Activated CD4-positive, CD25-positive, alpha-beta regulatory T cell treated with anti-CD3 and anti-CD28 coated beads, Interleukin-2, amount 50 U/mL, for 72 hours (primary cell): Measurements from ENCODE around the gene CALM3.
"Not testable (repeated sequence)": the region's sequence is repeated elsewhere in the genome, so short reads cannot be mapped to it uniquely, and the experiment has no call there.

ENCODE experiments used
- DNase-seq: peaks from one replicate; pipeline ENCODE4 v3.0.0; 2021

The CALM3 gene

DNA sequence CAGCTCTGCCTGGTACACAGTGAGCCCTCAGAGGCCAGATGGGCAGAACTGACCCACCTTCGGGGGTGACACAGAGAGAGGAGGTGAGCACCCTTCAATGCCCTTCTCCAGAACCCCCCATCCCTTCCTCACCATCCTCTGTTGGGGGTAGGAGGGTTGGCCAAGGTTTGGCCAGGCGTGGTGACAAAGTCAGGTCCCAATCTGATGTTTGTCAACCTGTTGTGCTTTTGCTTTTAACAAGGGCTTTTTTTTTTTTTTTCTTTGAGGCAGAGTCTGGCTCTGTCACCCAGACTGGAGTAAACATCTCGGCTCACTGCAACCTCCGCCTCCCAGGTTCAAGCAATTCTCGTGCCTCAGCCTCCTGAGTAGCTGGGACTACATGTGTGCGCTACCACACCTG lies 16.5 kb downstream of the CALM3 start:
- DNase-seq, result no peak

DNA sequence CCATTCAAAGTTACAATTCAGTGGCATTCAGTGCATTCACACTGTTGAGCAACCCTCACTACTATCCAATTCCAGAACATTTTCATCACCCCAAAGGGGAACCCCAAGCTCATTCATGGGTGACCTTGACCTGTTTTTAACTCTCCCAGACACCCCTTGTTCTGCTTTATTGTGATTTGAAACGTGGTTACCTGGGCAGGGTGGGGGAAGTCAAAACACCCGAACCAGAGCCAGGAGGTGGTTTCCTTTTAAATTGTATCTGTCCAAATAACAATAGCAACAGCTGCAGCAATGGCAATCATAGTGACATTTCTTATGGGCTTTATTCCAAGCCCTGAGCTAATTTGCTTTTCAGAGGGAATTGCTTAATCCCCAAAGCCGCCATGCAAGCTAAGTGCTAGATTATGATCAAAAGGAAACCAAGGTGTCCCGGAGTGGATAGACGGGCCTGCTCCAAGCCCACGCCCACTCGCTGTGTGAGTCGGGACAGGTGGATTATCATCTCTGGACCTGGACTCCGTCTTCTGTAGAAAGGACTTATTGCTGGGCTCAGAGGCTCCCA lies 17.6 kb downstream of the CALM3 start:
- no peak for DNase-seq

DNA sequence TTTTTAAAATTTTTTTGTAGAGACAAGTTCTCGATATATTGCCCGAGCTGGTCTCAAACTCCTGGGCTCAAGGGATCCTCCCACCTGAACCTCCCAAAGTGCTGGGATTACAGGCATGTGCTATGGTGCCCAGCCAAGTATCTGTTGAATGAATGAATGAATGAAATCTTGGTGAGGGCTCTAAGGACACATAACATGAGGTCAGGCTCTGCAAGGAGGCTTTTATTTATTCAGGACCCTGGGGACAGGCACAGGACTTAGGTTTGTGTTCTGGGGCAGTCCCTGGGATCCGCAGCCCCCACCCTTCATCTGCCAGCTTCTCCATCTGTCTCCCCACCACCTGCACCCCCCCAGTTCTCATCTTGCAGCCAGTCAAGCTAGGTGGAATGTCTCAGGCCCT lies 19.1 kb downstream of the CALM3 start:
- no peak for DNase-seq

DNA sequence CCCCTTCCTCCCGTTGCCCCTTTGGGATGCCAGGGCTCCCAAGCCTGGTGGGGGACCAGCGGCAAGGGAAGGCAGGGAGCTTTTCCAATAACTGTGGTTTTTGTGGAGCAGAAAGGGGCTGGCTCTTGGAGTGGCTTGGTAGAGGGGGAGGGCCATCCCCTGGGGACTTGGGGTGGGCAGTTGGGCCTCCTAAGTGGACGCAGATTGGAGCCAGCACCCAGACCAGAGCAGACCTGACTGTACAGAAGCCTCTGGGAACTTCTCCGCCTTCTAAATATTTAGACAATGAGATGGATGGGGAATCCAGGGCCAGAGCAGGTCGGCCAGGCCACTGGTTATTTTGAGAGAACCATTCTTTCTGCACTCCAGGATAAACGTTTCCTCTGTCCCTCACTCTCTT lies 19.6 kb downstream of the CALM3 start:
- DNase-seq, result no peak

DNA sequence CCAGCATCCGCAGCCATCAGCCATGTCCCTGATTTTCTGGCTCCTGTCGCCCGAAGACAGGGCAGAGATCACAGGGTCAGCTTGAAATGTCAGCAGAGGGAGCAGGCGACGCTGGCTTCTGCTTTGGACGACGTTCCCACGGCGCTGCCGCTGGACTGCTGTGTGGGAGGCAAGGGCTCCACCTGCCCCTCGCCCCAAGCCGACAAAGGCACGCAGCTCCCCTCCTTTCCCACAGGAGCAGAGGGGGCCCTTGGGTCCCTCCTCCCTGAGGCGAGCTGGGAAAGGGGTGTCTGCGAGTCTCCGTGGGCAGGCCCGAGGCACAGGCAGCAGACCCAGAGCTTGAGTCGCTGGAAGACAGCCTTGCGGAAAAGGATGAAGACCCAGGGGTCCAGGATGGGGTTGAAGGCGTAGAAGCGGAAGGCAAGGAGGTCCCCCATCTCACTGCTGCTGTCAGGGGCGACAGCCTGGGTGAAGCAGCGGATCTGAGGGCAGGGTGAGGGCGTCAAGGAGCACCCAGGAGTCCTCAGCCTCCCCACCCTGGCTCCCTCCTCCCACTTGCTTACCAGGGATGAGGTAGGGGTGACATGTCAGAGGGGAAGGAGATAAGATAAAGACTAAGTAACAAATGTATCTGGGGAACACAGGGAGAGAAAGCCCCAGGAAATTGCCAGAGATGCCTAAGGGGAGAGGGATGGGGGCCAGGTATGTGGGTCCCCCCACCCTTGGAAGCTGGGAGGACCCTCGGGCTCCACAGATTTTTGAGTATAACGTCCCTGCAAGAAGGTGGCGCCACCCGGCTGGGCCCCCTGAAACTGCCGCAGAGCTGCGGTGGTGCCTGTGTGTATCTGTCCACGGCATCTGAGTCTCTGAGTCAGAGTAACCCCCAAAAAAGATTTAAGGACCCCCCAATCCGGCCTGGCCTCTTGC lies 20.3 kb downstream of the CALM3 start:
- no peak for DNase-seq

DNA sequence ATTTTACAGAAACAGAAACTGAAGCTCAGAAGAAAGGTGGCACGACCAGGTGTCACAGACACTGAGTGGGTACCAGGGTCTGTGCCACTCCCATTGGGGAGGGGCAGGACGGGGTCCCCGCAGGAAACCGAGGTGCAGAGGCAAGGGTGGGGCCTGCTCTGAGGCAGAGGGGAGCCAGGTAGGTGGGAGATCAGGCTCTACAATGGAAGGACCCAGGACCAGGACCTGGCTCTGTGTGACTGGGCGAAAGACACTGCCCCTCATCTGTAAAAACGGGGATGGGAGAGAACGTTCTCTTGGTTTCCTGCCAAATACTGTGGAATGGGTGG lies 21.0 kb downstream of the CALM3 start:
- DNase-seq, result no peak

DNA sequence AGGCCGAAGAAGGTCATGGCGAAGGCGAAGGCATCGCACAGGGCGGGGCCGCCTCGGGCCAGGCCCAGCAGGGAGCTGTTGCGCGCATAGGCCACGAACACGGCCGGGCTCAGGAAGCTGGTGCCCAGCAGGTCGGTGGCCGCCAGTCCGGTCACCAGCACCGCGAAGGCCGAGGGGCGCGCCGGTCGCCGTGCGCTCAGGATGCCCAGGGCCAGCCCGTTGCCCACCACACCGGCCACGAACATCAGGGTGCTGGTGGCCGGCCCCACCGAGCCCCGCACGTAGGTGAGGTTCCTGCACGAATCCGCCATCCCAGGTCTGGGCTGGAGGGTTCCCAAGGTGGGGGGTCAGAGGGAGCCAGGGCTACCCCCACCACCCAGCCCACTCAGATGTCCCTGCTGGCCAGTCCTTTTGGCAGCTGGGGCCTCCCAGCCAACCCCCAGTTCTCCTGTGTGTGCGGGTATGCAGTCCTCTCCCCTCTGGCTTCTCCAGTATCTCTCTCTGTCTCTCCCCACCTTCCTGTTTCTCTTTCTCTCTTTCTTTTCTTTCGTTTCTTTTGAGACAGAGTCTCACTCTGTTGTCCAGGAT lies 22.9 kb downstream of the CALM3 start:
- DNase-seq, result no peak

DNA sequence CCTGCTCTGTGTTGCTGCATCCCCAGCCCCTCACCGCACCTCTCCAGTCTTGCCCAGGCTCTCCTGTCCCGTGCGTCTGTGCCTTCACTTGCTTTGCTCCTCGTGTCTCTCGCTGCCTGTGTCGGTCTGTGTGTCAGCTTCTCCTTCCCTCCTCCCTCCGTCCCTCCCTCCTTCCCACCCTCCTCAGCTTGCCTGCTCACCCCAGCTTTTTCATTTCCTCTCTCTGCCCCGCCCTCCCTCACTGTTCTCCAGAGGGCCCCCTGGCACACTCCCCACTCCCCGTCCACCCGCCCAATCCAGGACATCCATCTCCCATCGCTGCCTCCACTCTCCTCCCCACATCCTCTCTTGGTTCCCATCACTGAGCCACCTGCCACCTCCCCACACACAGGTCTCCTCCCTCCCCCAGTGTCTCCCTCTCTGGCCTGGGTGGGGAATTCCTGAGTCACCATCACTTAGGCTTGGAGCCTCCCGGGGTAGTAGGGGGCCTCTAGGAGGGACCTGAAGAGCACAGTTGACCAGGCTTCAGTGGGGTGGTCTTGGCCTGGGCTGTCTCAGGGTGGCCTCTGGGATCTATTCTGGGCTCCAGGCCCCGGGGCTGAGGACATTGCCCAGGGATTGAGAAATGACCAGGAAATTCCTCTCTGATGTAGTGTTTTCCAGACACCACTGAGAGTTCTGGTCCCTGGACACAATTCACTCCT lies 24.0 kb downstream of the CALM3 start, which contains the start of gene PTGIR:
Gene PTGIR, minus strand, starts transcription at position 132 of the 704 bp plus-strand sequence. CDS start 864 bp downstream, outside the sequence.
- no peak for DNase-seq

DNA sequence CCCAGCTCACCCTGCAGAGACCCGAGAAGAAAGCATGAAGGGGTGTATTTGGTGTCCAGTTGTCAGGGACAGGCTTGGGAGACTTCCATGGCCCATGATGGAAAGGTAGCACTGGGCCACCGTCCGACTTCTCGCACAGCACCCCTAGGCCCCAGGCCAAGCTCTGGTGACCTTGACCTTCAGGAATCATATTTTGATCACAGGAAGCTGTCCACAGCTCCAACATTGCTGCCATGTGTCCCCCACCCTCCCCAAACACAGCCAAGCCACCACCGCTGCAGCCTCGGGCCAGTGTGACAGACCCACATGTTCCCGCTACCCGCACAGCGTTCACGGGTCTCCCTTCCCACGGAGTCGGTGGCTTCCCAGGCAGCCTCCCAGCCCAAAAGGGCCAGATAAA lies 24.6 kb downstream of the CALM3 start:
- no peak for DNase-seq

DNA sequence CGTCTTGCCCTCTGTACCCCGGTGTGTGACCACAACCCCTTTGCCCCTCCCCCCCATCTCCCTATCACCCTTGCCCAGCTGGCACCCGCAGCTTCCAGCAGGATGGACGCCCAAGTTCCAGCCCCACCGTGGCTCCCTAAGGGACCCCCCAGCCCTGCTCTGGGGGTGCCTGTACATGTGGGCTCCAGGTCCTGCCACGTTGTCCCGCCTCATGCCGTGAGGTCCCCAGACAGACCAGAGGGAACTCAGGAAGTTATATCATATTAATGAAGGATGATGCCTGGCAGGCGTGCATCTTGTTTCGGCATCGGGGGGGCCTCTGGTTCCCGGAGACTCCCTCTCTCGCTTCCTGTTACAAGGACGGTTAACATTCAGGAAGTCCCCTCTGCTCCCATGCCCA lies 25.3 kb downstream of the CALM3 start:
- DNase-seq, result no peak

DNA sequence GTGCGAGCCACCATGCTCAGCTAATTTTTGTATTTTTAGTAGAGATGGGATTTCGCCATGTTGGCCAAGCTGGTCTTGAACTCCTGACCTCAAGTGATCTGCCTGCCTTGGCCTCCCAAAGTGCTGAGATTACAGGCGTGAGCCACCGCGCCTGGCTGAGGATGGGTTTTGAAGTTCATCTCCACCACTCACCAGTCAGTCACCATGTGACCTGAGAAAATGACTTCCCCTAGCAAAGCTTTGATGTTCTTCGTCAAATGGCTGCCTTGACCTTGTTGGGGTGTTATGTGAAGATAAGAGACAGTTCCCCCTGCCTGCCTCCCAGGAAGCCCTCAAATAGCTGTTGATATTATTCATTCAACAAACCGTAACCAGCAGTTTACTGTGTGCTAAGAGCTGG lies 27.8 kb downstream of the CALM3 start:
- DNase-seq, result not testable (repeated sequence)

DNA sequence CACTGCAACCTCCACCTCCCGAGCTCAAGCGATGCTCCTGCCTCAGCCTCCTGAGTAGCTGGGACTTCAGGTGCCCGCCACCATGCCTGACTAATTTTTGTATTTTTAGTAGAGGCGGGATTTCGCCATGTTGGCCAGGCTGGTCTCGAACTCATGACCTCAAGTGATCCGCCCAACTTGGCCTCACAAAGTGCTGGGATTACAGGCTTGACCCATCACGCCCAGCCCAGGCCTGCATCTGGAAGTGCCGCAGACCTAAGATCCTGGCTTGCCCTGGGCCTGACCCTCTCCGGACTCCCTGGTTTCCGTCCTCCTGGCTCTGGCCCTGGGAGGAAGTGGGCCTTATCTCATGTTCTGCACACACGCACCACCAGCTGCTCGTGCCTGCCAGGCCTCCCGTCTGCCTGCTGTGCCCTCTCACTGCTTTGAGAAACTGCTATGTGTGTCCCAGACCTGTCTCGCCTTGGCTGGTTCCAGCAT lies 28.5 kb downstream of the CALM3 start:
- DNase-seq, result no peak

DNA sequence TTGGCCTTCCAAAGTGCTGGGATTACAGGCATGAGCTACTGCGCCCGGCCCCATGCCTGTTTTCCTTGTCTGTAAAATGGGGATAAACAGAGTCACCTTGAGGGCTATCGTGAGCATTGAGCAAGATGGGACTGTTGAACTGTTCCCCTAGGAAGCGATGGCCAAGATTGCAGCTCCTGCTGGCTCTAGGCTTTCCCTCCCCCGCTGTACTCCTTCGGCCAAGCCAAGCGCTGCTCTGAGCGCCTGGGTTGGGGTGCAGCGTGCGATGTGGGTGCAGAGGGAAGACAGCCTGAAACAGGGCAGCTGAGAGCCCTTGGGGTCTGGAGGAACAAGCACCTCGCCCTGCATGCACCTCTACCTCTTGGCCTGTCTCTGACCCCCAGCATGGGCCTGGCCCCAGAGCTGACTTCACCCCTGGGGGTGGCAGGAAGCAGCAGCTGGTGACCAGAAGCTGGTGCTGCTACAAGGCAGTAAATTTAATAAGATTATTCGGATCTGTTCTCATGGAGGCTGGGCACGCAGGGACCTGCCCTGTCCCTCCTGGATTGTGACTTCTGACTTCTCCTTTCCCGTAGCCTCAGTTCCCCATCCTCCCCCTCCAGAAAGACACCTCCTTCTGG lies 29.6 kb downstream of the CALM3 start:
- no peak for DNase-seq

DNA sequence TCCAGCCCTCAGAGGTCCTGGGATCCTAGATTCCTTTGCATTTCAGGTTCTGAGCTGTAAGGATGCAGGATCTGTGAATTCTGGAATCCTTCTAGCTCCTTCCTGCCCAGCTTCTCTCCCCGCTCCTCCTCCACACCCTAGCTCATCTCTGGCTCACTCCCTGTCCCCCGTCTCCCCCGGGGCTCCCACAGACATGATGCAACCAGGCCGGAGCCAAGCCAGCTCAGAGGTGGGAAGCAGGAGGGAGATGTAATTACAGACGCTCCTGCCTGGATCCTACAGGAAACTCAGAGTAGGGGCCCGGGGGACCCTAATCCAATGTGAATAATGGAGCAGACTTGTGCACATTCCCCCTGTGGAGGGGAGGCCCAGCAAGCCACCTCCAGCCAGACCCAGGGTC lies 30.4 kb downstream of the CALM3 start:
- no peak for DNase-seq

DNA sequence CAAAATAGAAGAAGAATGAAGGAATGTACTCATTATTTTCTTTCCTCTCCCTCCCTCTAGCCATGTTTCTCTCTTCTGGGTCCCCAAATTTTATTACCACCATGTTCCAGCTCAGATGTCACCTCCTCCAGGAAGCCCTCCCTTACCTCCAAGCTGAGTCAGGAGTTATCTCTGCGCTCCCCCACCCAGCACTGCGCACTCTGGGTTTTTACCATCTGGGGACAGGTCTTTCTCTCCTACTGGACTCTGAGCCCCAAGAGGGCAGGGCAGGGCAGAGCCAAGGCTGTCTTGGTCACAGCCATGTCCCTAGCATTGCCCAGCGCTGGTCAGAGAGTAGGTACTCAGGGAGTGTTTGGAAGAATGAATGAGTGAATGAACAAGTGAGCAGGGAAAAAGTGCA lies 32.0 kb downstream of the CALM3 start:
- no peak for DNase-seq

DNA sequence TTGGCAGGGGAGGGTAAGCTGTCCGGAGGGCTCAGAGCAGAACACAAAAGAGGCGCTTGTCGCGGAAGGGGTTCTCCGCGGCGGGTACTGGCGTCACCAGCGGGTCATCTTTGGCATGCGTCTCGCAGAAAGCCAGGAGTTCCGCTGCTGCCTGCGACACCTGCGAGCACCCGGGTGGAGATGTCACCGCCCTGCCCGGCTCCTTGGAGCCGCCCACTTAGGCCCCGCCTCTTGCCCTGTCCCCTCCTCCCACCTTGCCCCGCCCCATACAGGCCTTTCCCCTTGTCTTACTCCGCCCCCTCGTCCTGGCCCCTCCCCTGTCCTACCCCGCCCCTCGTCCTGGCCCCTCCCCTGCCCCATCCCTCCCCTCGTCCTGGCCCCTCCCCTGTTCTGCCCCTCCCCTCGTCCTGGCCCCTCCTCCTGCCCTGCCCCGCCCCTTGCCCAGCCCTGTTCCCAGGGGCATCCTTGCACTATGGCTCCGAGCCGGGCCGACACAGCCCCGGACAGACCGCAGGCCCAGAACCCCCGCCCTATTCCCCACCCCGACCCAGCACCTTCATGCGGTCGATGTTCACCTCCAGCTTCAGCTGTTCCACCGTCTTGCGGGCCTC lies 33.0 kb downstream of the CALM3 start:
- DNase-seq, result peak; percentile 97

DNA sequence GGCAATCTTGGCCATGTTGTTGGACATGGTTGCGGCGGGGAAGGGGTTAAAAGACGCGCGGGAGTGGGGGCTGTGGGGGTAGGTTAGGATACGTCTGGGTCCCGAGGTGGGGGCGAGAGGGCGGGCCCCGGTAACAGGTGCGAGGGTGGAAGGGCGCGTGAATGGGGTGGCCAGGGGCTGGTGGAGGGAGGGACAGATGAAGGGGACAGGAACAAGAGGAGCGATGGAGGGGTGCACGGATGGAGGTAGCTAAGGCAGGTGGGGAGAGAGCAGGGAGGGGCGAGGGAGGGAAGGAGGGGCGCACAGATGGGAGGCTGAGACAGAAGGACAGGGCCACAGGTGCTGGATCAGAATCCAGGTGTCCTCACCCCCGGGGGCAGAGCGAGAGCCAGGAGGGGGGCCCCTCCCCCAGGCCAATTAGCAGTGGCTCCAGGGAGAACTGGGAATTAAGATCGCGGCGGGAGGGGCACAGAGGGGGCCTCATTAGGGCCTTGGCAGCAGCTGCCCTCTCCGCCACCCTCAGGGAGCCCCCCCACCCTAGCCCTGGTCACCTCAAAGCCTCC lies 33.6 kb downstream of the CALM3 start:
- DNase-seq, result no peak

DNA sequence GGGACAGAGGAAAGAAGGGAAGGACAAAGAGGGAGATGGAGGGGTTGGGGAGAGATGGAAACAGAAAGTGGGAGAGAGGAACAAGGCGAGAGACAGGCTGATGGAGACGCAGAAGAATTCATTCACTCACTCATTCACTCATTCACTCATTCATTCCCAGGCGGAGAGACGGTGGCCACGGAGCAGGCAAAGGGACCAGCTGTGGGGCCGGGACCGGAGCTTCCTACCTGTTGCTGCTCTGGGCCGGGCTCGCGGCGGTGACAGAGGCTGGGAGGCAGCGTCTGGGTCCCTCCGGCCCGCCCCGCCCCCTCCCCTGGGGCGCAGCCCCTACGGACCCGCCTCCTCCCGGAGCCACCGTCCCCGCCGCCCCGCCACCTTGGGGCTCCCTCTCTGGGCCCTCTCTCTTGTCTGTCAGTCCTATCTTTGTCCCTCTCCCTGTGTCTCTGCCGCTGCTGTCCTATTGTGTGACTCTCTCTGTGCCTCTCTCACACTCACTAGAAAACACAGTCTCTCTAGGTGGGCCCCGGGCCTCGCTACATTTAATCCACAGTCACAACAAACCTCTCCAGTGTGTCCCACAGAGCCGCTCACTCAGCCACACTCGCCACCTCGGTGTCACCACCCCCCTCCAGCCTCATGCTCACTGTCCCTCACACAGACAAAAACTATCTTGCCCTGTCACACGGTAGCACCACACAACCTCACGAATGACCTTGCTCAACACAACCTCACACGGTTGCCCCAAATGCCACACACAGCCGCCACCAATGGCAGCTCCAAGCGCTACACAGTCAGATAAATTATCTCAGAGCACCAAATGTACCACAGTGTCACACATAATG lies 35.0 kb downstream of the CALM3 start, which contains the start of gene GNG8:
Gene GNG8, minus strand, starts transcription at position 283 of the 842 bp plus-strand sequence. CDS start 1,520 bp downstream, outside the sequence.
- no peak for DNase-seq

DNA sequence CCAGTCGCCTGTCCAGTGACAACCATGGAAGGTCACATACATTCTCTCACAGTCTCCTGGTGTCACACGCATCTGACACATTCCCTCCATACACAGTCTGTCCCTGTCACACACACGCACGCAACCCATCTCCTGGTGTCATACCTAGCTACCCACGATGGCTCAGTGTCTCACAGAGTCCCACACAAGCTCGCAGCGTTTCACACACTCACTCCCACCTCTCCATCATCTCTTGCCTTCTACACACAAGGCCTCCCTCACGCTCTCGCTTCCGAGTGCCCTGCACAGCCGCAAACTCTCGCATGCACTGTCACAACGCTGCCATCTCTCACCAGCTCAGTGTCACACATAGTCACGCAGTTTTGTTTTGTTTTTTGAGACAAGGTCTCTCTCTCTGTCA lies 36.1 kb downstream of the CALM3 start:
- no peak for DNase-seq

DNA sequence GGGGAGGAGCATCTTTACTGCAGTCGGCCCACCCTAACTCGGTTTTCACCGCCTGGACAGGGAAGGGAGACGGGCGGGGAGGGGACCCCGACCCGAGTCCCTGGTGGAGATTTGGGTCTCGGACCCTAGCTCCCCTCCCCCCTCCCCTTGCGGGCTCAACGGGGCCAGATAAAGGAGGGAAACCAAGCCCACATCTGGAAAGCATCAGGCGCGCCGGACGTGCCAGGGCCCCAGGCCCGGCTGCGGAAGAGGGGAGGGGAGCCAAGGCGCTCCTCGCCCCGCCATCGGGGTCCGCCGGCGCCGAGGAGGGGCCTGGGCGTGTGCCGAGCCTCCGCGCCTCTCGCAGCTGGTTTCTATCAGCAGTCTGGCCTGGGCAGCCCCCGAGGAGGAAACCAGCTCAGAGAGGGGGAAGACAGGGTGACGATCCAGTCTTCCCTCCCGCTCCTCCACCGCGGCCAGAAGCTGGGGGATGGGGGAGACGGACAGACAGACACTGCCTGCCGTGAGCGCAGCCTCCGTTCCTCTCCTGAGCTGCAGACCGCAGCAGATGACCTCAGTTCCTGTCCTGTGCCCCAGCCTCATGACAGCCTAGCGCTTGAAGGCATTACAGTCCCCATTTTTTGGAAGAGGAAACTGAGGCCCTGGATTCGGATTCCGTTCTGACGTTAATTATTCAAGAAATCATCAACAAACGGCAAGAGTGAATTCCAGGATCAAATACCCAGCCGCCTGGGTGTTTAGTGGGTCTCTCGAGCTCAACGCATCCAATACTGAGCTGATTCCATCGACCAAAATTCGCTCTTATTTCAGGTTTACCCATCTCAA lies 38.4 kb downstream of the CALM3 start:
- DNase-seq, result peak; percentile 57
